Esophagus (tissue), 2 donors: ENCODE results near the gene GIPC3. TPM values are rescaled to one million over a fixed set of nuclear protein-coding genes. Genes with fewer than 3 reads are reported as not detected.

Experiments
- H3K27ac ChIP-seq, 2 donors: one replicate each; pipeline ENCODE4 v1.5.1; 2013; ENCODE audit warnings: low read depth in 2 of 2, mild to moderate bottlenecking in 2 of 2, inconsistent platforms in 1 of 2, low read length in 1 of 2, moderate library complexity in 1 of 2
- H3K27me3 ChIP-seq, 2 donors: one replicate each; pipeline ENCODE4 v1.6.1; 2013; ENCODE audit warnings: low read length in 2 of 2, control low read depth in 1 of 2, mild to moderate bottlenecking in 1 of 2; ENCODE audit not compliant: insufficient read depth in 2 of 2, control insufficient read depth in 1 of 2
- H3K36me3 ChIP-seq, 2 donors: one replicate each; pipeline ENCODE4 v1.6.1; 2013; ENCODE audit warnings: low read length in 1 of 2; ENCODE audit not compliant: control insufficient read depth in 2 of 2, insufficient read depth in 2 of 2
- H3K4me1 ChIP-seq, 2 donors: one replicate each; pipeline ENCODE4 v1.6.1; 2013; ENCODE audit warnings: low read length in 1 of 2; ENCODE audit not compliant: control insufficient read depth in 2 of 2, insufficient read depth in 2 of 2
- H3K4me3 ChIP-seq, 2 donors: one replicate each; pipeline ENCODE4 v1.5.1; 2013; ENCODE audit warnings: low read length in 2 of 2, mild to moderate bottlenecking in 2 of 2, low read depth in 1 of 2, moderate library complexity in 1 of 2
- H3K9me3 ChIP-seq, 2 donors: one replicate each; pipeline ENCODE4 v1.6.1; 2013; ENCODE audit warnings: mild to moderate bottlenecking in 2 of 2, low read depth in 1 of 2, low read length in 1 of 2, moderate library complexity in 1 of 2; ENCODE audit not compliant: control insufficient read depth in 2 of 2, insufficient read depth in 1 of 2
- WGBS, 2 donors: extraction: QIAGEN DNeasy Blood & Tissue Kit; methylation state at CpG; one replicate each; pipeline ENCODE4 v1.1.7; 2013; 5-methylcytosine and 5-hydroxymethylcytosine counted together
- polyA plus RNA-seq, 2 donors: library from polyadenylated mRNA; stranded (reverse); fragments of 200-250 nt; gene quantifications; one replicate each; pipeline ENCODE4 v1.2.3, GENCODE V29; 2013
- donor health status: healthy with polysubstance abuse.
- donor health status: Bipolar disorder and iron deficiency.

The GIPC3 gene
- polyA plus RNA-seq, 2 donors: 0.53 to 0.57 TPM

DNA sequence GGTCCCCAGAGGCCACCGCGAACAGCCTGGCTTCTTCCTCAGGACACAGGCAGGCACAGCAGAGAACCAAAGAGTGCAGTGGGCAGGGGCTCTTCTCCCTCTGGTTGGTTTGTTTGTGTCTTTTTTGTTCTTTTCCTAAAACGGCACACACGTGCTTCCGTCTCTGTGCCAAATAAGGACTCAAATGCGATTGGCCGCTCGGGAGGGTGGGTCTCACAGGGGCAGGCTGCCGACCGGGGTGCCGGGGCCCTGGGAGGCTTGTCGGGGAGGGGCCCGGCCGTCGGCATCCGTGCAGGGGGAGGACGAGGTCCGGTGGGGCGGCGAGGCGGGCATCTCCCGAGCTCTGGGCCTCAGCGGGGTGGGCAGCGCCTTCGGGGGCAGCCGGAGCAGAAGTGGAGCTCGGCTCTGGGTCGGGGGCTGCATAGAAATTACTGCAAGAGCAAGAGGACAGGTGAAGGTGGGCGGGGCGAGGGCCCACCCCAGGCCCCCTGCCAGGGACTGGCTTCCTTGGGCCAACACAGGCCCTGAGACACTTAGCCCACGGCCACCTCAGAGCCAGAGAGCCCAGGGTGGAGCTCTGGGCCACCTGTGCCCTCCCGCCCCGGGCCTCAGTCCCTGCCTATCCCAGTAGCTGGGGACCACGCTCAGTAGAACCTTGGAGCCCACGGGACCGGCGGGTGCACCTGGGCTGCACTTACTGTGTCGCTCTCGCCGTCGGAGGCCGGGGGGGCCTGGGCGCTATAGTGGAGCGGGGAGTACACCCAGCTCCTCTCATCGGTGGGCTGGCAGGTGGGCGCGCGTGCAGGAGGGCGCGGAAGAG lies 47.7 kb downstream of the GIPC3 start:
- 85 to 86% methylated on average over 45 to 50 of the region's 50 CpGs for WGBS, 2 donors
- Histone ChIP-seq H3K27ac (peak overlapping the region; percentile 10 to 54), H3K36me3 (peaks cover 0 to 43% of the 10 kb centered on the region in 2 donors), H3K27me3 (no peaks in the 10 kb centered on the region), H3K4me1 (no peaks in the 10 kb centered on the region), H3K4me3 (no peak overlapping the region), H3K9me3 (no peaks in the 10 kb centered on the region)

DNA sequence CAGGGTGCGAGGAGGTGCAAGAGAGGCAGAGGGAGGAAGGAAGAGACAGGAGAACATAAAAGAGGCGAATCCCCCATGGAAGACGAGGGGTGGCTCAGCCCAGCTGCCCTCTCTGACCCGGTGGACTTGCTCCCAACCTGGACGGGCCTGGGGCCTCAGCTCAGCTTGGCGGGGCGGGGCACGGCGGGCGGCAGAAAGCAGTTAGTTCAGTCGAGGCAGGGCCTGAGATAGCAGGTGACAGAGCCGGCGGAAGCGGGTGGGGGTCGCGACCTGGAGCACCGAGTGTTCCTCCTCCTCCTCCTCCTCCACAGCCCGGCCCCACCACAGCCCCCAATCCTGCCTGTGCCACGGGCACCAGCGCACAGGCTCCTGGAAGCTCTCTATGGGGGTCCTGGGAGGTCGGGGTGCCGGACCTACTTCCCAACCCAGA lies 48.3 kb downstream of the GIPC3 start:
- Histone ChIP-seq H3K4me1 (no peaks in the 10 kb centered on the region), H3K4me3 (no peak overlapping the region), H3K36me3 (peaks cover 0 to 47% of the 10 kb centered on the region in 2 donors), H3K27me3 (no peaks in the 10 kb centered on the region), H3K9me3 (no peaks in the 10 kb centered on the region), H3K27ac (no peak overlapping the region)
- WGBS, 2 donors: 89 to 92% methylated on average over 21 to 22 of the region's 22 CpGs

- H3K27me3 ChIP-seq: no peaks in the 10 kb centered on the region
- no peak overlapping the region for H3K27ac ChIP-seq
- H3K4me3 ChIP-seq: no peak overlapping the region
- peaks cover 0 to 49% of the 10 kb centered on the region in 2 donors for H3K36me3 ChIP-seq
- WGBS, 2 donors: 94 to 95% methylated on average over 19 of the region's 19 CpGs
- no peaks in the 10 kb centered on the region for H3K4me1 ChIP-seq
- no peaks in the 10 kb centered on the region for H3K9me3 ChIP-seq
Measured at GRCh38 chr19:3634496-3635045, 49.3 kb downstream of the GIPC3 start.

DNA sequence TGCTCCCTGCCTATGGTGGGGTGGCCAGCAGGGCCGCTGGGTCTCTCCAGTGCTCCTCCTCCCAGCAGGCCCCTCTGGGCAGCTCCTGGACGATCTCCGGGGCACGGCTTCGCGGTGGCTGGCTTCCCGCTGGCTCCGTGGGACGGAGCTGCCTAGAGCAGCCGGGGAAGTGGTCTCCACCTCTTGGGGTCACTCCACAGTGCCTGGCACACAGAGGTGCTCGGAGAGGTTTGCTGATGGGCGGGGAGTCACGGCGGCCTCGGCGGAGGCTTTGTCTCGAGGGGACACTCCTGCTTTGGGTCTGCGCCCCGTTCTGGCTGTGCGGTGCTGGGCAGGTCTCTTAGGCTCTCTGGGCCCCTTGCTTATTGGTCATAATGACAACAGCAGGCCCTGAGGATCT lies 51.2 kb downstream of the GIPC3 start:
- H3K4me1 ChIP-seq: no peaks in the 10 kb centered on the region
- 91 to 92% methylated on average over 20 of the region's 20 CpGs for WGBS, 2 donors
- H3K27ac ChIP-seq: no peak overlapping the region
- H3K4me3 ChIP-seq: no peak overlapping the region
- H3K9me3 ChIP-seq: no peaks in the 10 kb centered on the region
- H3K27me3 ChIP-seq: no peaks in the 10 kb centered on the region
- peaks cover 0 to 45% of the 10 kb centered on the region in 2 donors for H3K36me3 ChIP-seq

- Histone ChIP-seq H3K4me1 (no peaks in the 10 kb centered on the region), H3K36me3 (peaks cover 0 to 45% of the 10 kb centered on the region in 2 donors), H3K27me3 (no peaks in the 10 kb centered on the region), H3K9me3 (no peaks in the 10 kb centered on the region), H3K4me3 (no peak overlapping the region), H3K27ac (no peak overlapping the region)
- 91 to 96% methylated on average over 20 of the region's 20 CpGs for WGBS, 2 donors
Measured at GRCh38 chr19:3636962-3637361, 51.7 kb downstream of the GIPC3 start.

DNA sequence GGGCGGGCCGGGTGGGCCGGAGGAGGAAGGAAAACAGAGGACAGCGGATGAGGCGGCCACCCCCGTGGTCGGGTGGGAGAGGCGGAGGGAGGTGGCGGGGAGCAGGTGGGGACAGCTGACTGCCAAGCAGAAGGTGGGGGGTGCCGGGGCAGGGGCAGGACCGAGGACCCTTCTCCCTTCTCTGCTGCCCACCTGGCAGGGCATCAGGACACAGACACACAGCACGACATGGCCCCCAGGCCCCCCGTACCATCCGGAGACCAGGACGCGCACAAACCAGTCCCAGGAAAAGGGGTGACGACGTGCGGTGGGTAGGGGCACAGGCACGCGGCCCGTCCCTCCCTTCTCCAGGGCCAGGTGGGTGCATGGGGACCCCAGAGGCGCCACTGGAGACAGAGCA lies 52.3 kb downstream of the GIPC3 start:
- H3K27me3 ChIP-seq: no peaks in the 10 kb centered on the region
- H3K27ac ChIP-seq: no peak overlapping the region
- peaks cover 0 to 44% of the 10 kb centered on the region in 2 donors for H3K36me3 ChIP-seq
- H3K4me3 ChIP-seq: no peak overlapping the region
- 93 to 98% methylated on average over 14 to 23 of the region's 23 CpGs for WGBS, 2 donors
- H3K4me1 ChIP-seq: no peaks in the 10 kb centered on the region
- no peaks in the 10 kb centered on the region for H3K9me3 ChIP-seq

DNA sequence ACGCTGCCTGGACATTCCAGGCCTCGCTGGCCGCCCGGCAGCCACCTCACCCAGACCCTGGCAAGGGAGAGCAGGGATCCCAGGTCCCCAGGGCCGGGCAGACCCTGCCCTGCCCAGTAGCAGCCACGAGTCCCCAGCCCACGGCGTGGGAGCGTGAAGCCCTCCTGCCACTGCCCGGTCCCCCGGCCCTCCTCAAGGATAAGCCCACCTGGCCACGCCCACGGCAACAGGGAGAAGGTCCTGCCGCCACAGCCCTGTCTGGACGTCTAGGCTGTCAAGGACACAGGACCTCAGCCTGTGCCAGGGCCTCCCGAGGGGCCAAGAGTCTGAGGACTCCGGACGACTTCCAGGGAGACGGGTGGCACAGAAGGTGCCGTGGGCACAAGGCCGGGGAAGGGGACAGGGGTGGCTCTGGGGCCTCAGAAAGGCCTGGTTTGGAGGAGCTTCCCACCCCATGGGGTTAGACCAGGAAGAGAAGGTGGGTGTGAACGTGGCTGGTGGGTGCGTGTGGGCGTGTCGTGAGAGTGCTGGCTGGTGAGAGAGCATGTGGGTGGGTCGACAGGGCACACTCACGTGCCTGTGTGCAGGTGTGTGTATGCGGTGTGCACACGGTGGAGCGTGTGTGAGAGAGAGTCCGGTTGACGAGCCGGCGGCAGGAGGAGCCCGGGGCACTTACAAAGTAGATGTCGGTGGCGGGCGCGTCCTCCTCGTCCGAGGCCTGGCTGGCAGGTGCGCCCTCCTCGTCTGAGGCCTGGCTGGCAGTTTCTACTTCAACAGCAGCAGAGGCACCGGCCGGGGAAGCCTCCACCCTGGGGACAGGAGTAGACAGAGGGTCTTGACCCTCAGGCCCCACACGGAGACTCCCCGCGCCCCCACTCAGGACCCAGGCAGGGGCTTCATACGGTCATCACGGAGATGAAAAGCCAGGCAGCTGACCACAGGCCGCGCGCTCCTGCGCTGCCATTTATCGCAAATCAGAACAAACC lies 53.2 kb downstream of the GIPC3 start:
- peaks cover 0 to 44% of the 10 kb centered on the region in 2 donors for H3K36me3 ChIP-seq
- 89 to 90% methylated on average over 53 to 55 of the region's 55 CpGs for WGBS, 2 donors

DNA sequence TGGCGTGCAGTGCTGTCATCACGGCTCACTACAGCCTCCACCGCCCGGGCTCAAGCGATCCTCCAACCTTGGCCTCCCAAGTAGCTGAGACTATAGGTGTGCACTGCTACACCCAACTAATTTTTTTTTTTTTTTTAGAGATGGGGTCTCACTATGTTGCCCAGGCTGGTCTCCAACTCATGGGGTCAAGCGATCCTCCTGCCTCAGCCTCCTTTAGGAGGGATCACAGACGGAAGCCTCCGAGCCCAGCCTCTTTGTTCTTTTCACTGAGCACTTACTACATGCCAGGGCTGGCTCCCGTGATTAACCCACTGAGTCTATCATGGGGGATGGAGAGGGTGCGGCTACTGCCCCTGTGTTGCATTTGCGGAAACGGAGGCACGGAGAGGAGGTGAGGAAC lies 54.2 kb downstream of the GIPC3 start:
- Histone ChIP-seq H3K4me1 (no peaks in the 10 kb centered on the region), H3K27me3 (no peaks in the 10 kb centered on the region), H3K27ac (no peak overlapping the region), H3K4me3 (no peak overlapping the region), H3K9me3 (no peaks in the 10 kb centered on the region), H3K36me3 (peaks cover 0 to 41% of the 10 kb centered on the region in 2 donors)
- 97% methylated on average over 13 of the region's 13 CpGs for WGBS, 2 donors

More for the DNA sequence above, 53.2 kb downstream of the GIPC3 start:
- no peaks in the 10 kb centered on the region for H3K27me3 ChIP-seq
- H3K9me3 ChIP-seq: no peaks in the 10 kb centered on the region
- no peak overlapping the region for H3K4me3 ChIP-seq
- H3K27ac ChIP-seq: no peak overlapping the region
- no peaks in the 10 kb centered on the region for H3K4me1 ChIP-seq

GRCh38 chr19:3641515-3642269 lies 56.4 kb downstream of the GIPC3 start:
- Histone ChIP-seq H3K36me3 (peaks cover 0 to 47% of the 10 kb centered on the region in 2 donors), H3K9me3 (no peaks in the 10 kb centered on the region), H3K4me3 (no peak overlapping the region), H3K27me3 (no peaks in the 10 kb centered on the region), H3K27ac (no peak overlapping the region), H3K4me1 (peaks cover 0 to 4% of the 10 kb centered on the region in 2 donors)
- 93 to 94% methylated on average over 27 to 28 of the region's 28 CpGs for WGBS, 2 donors
